NCI-H1417 (cell line): ENCODE data around the gene RNASE1.

Source experiments
- DNase-seq, 3 experiments: peaks; one replicate each; lab custom pipeline; 2025; lab: John Stamatoyannopoulos, UW

The RNASE1 gene

DNA sequence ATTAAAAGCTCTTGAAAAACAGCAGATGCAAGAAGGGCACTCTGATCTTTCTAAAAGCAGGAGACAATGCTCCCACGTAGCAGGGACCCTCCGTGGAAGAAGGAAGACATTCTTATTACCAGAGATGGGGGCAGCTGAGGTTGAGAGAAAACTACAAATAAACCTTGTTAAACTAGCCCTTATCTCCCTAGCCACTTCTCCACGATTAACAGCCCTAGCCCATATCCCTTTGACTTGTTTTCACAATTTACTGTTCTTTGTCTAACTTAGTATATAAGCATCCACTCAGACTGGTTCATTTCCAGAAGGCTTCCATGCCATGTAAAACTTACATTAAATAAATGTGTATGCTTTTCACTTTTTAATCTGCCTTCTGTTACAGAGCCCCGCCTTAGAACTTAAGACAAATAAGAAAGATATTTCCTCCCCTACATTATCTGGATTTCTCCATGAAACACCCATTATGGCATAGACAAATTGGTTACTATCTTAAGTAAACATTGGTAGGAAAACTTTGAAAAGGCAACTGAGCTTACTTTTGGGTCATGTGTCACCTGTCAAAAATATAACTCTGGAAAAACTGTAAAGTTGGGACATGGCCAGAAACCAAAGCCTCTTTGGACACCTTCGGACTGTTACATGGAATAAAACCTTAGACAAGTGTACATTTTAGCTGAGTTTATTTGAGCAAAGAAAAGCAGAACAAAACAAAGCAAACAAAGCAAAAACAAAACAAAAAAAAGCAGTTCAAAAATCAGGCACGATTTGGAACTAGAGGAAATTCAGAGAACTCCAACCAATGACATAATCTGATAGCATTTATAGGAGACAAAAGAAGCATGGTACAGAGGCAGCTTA is 4.9 kb upstream of the RNASE1 start:
- DNase-seq, result no peak

DNA sequence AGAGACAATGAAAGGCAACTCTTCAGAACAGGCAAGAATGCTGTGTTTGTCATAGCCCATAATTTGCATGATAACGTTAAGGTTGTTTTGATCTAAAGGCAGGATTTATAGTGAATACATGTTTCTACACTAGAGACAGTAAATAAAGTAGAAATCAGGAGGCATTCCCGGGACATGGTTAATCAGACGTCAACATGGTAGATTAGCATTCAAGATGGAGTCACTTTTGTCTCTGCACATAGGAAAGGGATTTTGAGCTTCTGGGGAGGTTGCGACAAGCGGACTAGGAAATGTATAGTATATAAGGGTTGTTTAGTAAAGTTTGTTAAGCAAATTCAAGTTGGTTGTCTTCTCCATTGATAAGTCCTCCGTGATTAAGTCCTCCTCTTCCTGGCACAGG is 2.8 kb upstream of the RNASE1 start:
- DNase-seq, result no peak

DNA sequence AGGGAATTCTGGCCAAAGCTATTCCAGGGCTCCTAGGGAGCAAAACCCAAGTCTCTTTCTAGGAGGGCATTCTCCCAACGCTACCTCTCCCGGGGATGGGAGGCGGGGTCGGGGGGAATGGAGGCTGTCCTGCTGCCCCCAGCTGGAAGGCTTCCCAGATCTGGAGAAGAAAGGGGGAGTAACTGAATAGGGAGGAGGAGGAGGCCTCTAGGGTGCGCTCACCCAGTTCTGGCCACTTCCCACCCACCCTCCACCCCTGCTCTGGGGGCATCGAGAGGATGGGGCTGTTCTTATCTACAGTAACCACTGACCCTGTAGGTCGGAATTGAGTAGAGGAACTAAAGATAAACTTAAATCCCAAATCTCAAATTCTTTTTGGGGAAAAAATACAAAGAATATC is 579 bp upstream of the RNASE1 start:
- no peak for DNase-seq

DNA sequence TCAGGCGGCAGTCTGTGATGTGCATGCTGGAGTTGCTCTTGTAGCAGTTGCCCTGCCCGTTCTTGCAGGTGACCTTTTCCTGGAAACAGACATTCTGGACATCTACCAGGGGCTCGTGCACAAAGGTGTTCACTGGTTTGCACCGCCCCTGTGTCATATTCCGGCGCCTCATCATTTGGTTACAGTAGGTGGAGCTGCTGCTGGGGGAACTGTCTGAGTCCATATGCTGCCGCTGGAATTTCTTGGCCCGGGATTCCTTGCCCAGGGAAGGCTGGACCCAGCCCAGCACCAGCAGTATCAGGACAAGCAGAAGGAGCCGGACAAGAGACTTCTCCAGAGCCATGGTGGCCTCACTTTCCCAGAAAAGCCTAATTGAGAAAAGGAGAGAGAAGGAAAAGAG is 918 bp downstream of the RNASE1 start:
- DNase-seq, result no peak

DNA sequence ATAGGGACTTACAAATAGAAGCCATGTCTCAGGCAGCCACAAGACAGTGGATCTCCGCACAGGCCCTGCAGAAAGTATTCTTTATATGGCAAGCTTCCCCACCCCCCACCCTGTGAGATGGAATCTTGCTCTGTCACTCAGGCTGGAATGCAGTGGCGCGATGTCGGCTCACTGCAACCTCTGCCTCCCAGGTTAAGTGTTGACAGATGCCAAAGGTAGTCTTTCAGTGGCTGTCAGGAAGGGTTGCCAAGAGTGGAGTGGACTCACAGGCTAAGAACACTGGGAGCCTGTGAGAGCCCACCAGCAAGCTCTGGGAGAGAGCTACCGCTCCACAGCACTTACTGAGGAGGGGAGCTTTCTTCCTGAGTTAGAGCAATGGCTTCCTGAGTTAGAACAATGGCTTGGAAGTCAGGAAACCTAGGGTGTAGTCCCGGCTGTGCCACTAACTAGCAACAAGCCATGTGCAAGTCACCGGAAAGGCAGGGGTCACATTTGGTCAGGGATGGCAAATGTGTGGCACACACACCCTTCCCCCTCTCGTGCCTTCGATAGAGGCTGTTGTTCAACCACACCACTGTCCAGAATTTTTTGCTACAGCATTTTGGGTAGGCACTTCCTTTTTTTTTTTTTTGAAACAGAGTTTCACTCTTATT is 2.6 kb downstream of the RNASE1 start:
- no peak for DNase-seq

DNA sequence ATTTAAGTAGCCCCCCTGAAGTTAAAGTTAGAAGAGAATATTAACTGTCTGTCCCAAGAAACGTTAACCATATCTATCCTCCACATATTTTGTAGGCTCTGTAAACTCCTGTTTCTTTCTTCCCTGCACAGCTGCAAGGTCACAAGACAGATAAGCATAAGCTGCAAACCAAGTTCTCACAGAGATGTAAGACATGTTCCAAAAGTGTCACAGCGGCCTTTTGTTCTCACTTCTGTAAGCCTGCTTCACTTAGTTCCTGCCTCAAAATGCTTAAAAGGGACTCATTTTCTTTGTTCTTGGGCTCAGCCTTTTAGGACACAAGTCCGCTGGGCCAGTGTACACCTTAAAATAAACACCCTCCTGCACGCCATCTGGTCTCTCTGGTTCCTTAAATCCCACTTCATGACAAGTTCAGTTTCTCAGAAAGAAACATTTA is 3.2 kb downstream of the RNASE1 start:
- DNase-seq, result no peak

DNA sequence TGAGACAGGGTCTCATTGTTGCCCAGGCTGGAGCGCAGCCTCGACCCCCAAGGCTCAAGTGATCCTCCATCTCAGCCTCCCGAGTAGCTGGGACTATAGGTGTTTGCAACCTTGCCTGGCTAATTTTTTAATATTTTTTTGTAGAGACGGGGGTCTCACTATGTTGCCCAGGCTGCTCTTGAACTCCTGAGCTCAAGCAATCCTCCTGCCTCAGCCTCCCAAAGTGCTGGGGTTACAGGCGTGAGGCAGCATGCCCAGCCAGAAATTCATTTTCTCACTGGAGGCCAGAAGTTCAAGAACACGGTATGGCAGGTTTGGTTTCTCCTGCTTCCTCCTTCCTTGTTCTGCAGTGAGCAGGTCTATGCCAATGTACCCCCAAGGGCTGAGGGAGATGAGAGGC is 3.7 kb downstream of the RNASE1 start:
- DNase-seq, result no peak

DNA sequence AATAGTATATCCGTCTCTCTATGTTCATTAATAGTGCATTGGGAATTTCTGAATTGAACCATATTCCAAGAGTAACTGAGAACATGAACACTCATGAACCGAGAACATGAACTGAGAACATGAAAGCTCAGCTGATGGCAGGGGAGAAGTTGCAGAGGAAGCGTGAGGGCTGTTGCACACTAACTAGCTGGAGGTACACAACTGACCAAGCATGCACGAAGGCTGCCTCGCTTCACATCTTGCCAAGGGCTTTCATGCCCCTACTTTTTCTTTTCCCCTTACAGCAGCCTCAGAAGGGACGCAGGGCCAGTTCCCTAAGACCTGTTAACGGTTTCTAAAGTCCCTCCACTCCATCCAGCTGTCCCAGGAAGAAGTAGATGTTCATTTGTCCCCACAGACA is 4.3 kb downstream of the RNASE1 start:
- DNase-seq, result no peak

DNA sequence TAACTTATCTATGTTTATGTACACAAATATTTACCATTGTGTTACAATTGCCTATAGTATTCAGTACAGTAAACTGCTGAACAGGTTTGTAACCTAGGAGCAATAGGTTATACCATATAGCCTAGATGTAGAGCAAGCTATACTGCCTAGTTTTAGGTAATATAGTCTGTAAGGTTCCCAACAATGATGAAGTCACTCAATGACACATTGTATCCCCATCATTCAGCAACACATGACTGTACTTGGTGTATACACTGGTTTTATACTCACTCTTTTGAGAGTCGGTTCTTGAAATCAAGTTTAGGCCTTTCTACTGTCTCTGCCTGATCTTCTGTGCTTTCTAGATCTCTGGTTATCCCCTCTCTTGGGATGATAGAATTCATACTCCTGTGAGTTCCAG is 5.5 kb downstream of the RNASE1 start:
- DNase-seq, result no peak

DNA sequence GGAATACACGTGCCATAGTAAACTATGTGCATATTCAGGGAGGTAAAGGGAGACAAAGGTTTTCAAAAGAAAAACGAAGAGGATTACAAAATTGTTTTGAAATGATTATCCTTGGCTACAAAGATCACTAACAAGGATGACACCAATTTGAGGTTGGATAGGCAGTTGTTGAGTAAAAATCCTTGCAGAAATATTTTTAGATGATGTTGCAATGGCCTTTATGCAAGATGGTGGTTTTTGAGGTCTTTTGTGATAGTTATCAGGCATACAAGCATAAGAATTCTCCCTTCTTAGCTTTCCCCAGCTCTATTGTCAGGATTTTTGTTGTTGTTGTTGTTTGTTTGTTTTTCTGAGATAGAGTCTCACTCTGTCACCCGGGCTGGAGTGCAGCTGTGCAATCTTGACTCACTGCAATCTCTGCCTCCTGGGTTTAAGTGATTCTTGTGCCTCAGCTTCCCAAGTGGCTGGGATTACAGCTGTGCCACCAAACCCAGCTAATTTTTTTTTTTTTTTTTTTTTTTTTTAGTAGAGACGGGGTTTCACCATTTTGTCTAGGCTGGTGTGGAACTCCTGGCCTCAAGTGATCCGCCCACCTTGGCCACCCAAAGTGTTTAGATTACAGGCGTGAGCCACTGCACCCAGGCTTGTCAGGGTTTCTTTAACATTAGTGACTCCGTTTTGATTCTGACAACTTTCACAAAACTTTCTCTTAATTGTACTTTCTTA is 7.8 kb downstream of the RNASE1 start:
- no peak for DNase-seq

DNA sequence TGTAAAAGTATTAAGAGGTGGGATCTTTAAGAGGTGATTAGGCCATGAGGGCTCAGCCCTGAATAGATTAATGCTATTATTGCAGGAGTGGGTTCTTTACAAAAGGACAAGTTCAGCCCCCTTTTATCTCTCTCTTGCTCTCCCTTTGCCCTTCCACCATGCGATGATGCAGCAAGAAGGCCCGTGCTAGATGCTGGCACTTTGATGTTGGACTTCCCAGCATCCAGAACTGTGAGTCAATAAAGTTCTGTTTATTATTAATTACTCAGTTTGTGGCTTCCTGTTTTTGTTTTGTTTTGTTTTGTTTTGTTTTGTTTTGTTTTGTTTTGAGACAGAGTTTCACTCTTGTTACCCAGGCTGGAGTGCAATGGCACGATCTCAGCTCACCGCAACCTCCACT is 10.1 kb downstream of the RNASE1 start:
- DNase-seq, result no peak

DNA sequence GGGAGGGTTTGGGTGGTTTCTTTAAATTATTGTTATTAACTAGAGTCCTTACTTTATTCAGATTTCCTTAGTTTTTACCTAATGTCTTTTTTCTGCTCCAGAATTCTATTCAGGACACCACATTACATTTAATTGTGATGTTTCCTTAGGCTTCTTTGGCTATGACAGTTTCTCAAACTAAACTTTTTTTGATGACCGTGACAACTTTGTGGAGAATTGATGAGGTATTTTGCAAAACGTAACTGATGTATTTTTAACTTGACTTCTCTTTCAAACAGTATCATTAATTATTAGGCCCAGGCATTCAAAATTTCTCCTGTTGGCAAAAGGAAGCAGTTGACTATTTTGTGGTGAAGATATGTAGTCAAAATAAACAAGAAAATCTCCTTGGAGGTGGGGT is 11.0 kb downstream of the RNASE1 start:
- no peak for DNase-seq

DNA sequence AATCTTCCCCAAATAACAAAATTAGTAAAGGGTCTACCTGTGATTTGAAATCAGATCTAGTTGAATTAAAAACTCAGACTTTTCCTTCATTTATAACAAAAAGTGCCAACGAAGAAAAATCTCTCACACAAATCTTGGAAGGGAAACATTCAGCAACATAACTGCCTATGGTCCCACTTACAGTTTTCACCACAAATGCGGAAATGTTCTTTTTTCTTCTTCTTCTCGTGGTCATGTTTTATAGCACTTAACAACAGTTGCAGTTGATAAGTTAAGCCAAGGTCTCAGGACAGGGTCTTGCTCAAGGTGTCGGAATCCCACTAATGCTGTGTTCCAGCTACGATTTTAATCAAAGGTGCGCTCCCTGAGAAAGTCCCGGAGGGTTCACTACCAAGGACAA is 11.5 kb downstream of the RNASE1 start:
- no peak for DNase-seq

DNA sequence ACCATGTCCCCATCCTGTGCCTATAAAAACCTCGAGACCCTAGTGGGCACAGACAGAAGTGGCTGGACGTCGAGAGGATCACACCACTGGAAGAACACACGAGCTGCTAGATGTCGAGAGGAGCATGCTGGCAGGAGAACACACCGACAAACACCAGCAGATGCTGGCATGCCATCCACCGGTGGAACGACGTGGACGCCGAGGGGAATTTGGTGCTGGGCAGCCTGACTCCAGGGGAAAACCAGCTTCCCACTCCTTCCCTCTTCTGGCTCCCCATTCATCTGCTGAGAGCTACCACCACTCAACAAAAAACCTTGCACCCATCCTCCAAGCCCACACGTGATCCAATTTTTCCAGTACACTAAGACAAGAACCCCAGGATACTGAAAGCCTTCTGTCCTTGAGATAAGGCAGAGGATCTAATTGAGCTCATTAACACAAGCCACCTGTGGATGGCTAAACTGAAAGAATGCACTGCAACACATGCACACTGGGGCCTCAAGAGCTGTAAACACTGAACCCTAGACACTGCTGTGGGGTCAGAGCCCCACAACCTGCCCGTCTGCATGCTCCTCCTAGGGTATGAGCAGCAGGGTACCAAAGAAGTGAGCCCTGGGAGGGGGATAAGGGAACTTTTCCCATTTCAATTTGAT is 12.1 kb downstream of the RNASE1 start:
- DNase-seq, result no peak

DNA sequence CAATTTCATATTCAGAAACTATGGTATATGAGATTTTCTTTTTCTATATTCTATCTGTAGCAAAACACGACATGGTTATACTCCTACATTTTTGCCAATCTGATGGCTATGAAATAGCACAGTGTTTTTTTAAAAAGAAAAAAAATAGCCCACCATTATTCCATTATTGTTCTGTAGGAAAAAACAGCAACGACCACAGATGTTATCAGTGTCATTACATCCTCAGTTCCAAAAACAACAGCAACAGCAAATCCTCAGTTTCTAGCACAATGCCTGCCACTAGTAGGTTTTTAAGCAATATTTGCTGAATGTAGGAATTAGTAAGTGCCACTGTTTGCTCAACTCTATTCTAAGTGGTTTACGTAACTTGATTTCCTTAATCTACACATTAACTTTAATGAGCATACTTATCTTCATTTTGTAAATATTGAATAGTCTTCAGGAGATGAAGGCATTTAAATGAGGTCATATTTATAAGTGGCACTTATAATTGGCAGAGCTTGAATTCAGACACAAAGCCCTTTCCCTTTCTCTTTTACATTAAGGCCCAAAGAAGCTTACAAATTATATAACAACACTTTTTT is 13.3 kb downstream of the RNASE1 start:
- DNase-seq, result no peak

DNA sequence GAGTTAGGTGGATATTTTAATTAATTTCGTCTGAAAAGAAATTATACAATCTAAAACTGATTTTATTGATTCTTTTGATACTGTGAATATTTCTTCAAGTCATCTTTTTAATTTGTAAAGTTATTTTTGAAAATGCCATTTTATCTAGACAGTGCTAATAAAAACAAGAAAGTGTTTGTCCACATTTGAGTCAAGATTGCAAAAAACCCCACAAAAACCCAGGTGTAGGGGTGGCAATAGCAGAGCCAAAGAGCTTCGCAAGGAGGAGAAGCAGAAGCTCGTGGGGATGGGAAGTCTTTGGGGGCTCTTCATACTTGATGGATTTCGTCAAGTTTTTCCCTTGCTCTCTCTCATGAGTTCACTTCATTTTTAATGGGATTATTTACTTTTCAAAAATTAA is 15.6 kb downstream of the RNASE1 start:
- DNase-seq, result no peak

DNA sequence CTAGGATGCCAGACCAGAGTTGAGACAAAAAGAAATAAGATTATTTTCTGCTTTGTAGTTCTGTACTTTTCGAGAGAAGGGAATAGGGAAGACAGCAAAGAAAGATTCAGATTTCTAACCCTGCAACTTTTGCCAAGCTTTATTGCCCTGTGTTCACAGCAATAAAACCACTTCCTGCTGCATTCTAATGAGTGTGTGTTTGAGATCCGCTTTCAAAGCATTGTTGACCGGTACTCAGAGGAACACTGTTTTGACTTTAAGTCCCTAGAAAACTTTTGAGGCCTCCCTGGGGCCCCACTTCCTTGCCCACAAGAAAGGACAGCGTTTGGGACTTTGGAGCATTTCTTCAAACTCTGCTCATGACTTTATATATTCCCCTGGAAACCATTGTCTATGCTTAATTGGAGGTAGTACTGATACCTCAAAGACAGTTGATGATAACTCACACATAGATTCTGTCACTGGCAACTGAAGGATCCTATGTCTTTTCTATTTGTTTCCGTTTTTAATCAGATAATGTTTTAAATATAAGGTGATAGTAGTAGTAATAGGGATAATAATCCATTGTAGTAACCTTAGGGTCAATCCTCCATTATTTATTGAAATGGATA is 20.3 kb downstream of the RNASE1 start:
- DNase-seq, result no peak

DNA sequence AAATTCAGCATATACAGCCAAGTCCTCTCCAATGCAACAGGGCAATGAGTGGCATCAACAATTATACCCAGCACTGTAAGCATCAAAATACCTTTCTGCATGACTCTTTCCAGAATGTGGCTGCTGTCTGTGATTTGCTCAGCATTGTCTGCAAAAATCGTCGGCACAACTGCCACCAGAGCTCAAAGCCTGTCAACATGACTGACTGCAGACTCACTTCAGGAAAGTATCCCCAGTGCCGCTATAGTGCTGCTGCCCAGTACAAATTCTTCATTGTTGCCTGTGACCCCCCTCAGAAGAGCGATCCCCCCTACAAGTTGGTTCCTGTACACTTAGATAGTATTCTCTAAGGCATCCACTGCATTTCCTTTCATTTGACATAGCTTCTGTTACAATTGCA is 20.8 kb downstream of the RNASE1 start:
- DNase-seq, result no peak

DNA sequence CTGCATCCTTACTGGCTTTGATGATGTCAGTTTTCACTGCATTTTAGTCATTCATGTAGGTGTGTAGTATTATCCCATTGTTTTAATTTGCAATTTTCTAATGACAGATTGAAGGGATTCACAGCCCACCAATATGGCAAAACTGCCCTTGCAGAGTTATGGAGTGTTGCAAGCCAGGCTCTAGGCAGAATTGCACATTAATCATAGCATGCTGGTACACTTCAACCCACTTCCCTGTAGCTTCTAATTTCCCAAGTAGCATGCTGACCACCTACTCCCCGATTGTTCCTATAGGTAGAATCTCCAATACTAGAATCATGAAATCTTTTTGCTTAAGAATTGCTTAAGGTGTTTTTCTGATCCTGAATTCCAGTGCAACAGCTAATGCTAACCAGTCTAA is 26.7 kb downstream of the RNASE1 start:
- no peak for DNase-seq

DNA sequence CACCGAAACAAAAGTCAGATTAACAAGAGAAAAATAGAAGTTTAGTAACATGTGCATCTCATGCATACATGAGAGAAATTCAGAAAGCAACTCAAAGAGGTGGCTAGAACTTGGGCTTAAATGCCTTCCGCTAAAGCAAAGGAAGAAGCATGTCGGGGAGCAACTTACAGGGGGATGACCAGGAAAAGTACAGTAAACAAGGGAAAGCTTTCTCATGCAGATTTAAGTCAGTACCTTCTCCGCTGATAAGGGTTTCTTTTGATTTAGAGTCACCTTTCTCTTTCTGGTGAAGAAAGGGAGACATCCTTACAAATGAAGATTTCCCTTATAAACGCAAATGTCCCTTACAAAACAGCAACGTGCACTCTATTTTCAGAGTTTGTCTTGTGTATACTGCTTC is 27.6 kb downstream of the RNASE1 start:
- no peak for DNase-seq

DNA sequence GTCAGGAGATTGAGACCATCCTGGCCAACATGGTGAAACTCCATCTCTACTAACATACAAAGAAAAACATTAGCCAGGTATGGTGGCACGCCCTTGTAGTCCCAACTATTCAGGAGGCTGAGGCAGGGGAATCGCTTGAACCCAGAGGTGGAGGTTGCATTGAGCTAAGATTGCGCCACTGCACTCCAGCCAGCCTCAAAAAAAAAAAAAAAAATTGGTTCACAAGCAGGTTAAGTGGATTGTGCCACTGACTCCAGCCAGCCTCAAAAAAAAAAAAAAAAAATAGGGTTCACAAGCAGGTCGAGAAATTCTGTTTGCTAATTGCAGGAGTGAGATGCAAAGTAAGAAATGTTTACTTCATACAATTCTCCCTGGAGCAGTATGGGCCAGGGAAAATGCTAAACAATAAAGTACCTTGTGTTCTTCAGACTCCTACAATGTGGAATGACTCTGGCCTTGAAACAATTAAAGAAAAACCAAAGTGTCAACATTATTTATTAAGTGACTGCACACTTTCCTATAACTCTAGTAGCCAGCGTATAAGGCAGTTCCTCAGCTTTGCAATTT is 28.3 kb downstream of the RNASE1 start:
- DNase-seq, result no peak
